ENCODE data around the gene RNASE8.

RNASE8 gene

GRCh38 chr14:21053184-21054122 is 4.2 kb upstream of the RNASE8 start:
- DNase-seq (ENCODE audit: low read depth) = no peak

- no peak for DNase-seq (ENCODE audit: low read depth)
Measured at GRCh38 chr14:21054123-21054767, 3.4 kb upstream of the RNASE8 start.

- no peak for DNase-seq (ENCODE audit: low read depth)
Measured at GRCh38 chr14:21054768-21055145, 2.9 kb upstream of the RNASE8 start.

GRCh38 chr14:21055432-21056117 is 2.0 kb upstream of the RNASE8 start:
- no peak for DNase-seq (ENCODE audit: low read depth)

GRCh38 chr14:21056520-21057163 is 980 bp upstream of the RNASE8 start:
- no peak for DNase-seq (ENCODE audit: low read depth)

- DNase-seq (ENCODE audit: low read depth) = no peak
Measured at GRCh38 chr14:21058903-21059302, 1.3 kb downstream of the RNASE8 start.

GRCh38 chr14:21059842-21060613 is 2.4 kb downstream of the RNASE8 start:
- DNase-seq (ENCODE audit: low read depth) = no peak

GRCh38 chr14:21060614-21061346 is 3.2 kb downstream of the RNASE8 start:
- no peak for DNase-seq (ENCODE audit: low read depth)

GRCh38 chr14:21061347-21061668 is 3.7 kb downstream of the RNASE8 start:
- DNase-seq (ENCODE audit: low read depth) = no peak

- DNase-seq (ENCODE audit: low read depth) = no peak
Measured at GRCh38 chr14:21063479-21063878, 5.9 kb downstream of the RNASE8 start.

- DNase-seq (ENCODE audit: low read depth) = no peak
Measured at GRCh38 chr14:21066882-21067502, 9.4 kb downstream of the RNASE8 start.

- DNase-seq (ENCODE audit: low read depth) = no peak
Measured at GRCh38 chr14:21068521-21069387, 11.1 kb downstream of the RNASE8 start.

- DNase-seq (ENCODE audit: low read depth) = no peak
Measured at GRCh38 chr14:21069388-21070082, 11.9 kb downstream of the RNASE8 start.

GRCh38 chr14:21070083-21070609 is 12.5 kb downstream of the RNASE8 start, which contains the start of gene ARHGEF40:
TSS of gene ARHGEF40 (plus strand) at chr14:21070304. CDS start at chr14:21070397, 93 bp downstream.
- DNase-seq (ENCODE audit: low read depth) = no peak

- DNase-seq (ENCODE audit: low read depth) = no peak
Measured at GRCh38 chr14:21070610-21071224, 13.1 kb downstream of the RNASE8 start.

- no peak for DNase-seq (ENCODE audit: low read depth)
Measured at GRCh38 chr14:21071225-21072030, 13.8 kb downstream of the RNASE8 start.

GRCh38 chr14:21072031-21072473 is 14.4 kb downstream of the RNASE8 start:
- no peak for DNase-seq (ENCODE audit: low read depth)

Measured in T-helper 22 cell (primary cell).